HG02840 (cell line): ENCODE results near the gene NFASC.

ENCODE experiments used
- ATAC-seq: cut with Tn5 transposase; IDR thresholded peaks from one replicate; pipeline ENCODE4 v1.9.1; 2021; ENCODE audit warnings: mild to moderate bottlenecking, moderate library complexity, moderate number of reproducible peaks; ENCODE audit not compliant: unreplicated experiment, low FRiP score

NFASC gene

DNA sequence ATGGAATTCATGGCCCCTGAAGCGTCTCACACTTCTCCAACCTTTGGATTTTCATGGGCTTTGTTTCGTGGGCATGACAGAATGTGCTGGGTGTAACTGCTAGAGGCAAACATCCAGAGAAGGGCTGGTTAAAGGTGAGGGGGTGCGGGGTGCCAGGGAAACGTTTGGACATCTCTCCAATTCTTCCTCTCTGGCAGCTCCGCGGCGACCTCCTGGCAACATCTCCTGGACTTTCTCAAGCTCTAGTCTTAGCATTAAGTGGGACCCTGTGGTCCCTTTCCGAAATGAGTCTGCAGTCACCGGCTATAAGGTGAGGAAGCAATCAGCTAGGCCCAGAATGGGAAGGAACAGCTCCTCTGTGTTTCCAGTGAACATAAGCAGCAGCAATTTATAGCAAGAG is 201.6 kb downstream of the NFASC start:
- ATAC-seq, result no peak
